Measurements from ENCODE around the gene AP5Z1. TPM values are rescaled to one million over a fixed set of nuclear protein-coding genes. Genes with fewer than 3 reads are reported as not detected.
A peak's percentile ranks its signal among the peaks of the same experiment; 100 is the strongest.
"Not testable (repeated sequence)": the region's sequence is repeated elsewhere in the genome, so short reads cannot be mapped to it uniquely, and the experiment has no call there.

AP5Z1 gene
- total RNA-seq, 1 experiment from 2014 or later = 15.7 TPM

GRCh38 chr7:4787947-4788626 lies 12.7 kb downstream of the AP5Z1 start:
- DNase-seq (ENCODE audit: low read depth) = no peak

- DNase-seq (ENCODE audit: low read depth) = no peak
These were observed 13.3 kb downstream of the AP5Z1 start for GRCh38 chr7:4788627-4789189.

GRCh38 chr7:4789194-4790077 lies 14.0 kb downstream of the AP5Z1 start:
- DNase-seq (ENCODE audit: low read depth) = no peak

- no peak for DNase-seq (ENCODE audit: low read depth)
These were observed 14.6 kb downstream of the AP5Z1 start for GRCh38 chr7:4790078-4790465.

GRCh38 chr7:4790516-4790991 lies 15.1 kb downstream of the AP5Z1 start:
- no peak for DNase-seq (ENCODE audit: low read depth)

GRCh38 chr7:4791101-4791737 lies 15.8 kb downstream of the AP5Z1 start:
- no peak for DNase-seq (ENCODE audit: low read depth)

GRCh38 chr7:4791738-4792536 lies 16.5 kb downstream of the AP5Z1 start:
- DNase-seq (ENCODE audit: low read depth) = no peak

GRCh38 chr7:4792537-4793126 lies 17.2 kb downstream of the AP5Z1 start:
- DNase-seq (ENCODE audit: low read depth) = no peak

- not testable (repeated sequence) for DNase-seq (ENCODE audit: low read depth)
These were observed 18.1 kb downstream of the AP5Z1 start for GRCh38 chr7:4793385-4793993.

GRCh38 chr7:4794171-4794570 lies 18.7 kb downstream of the AP5Z1 start:
- DNase-seq (ENCODE audit: low read depth) = peak; percentile 26

- peak; percentile 75 for DNase-seq (ENCODE audit: low read depth)
These were observed 19.3 kb downstream of the AP5Z1 start for GRCh38 chr7:4794591-4795350.

GRCh38 chr7:4796453-4796852 lies 21.0 kb downstream of the AP5Z1 start:
- no peak for DNase-seq (ENCODE audit: low read depth)

GRCh38 chr7:4797858-4798705 lies 22.7 kb downstream of the AP5Z1 start:
- DNase-seq (ENCODE audit: low read depth) = peak; percentile 32

GRCh38 chr7:4798706-4799235 lies 23.3 kb downstream of the AP5Z1 start:
- DNase-seq (ENCODE audit: low read depth) = no peak

GRCh38 chr7:4799508-4800268 lies 24.3 kb downstream of the AP5Z1 start:
- no peak for DNase-seq (ENCODE audit: low read depth)

- DNase-seq (ENCODE audit: low read depth) = no peak
These were observed 25.1 kb downstream of the AP5Z1 start for GRCh38 chr7:4800487-4800886.

- no peak for DNase-seq (ENCODE audit: low read depth)
These were observed 25.8 kb downstream of the AP5Z1 start for GRCh38 chr7:4800926-4801838.
